ENCODE measurements around the gene MTHFD2L.
A peak's percentile ranks its signal among the peaks of the same experiment; 100 is the strongest.

The MTHFD2L gene

DNA sequence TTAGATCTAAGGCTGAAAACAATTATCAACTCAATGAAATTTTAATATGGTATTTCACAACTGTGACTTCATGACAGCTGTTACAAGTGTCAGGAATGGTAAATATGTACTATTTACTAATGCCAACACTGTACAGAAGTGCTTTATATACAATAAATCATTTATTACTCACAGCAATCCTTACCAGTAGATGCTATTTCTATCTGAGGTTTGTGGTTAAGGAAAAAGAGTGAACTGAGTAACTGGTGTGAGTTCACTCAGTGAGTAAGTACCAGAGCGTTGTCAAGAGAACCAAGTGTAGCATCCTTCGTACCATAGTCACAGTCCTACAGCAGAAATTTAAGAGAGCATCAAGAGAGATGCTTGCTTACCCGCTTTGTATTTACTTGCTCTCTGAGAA is 23.3 kb downstream of the MTHFD2L start:
- TF ChIP-seq, protein P1, sequence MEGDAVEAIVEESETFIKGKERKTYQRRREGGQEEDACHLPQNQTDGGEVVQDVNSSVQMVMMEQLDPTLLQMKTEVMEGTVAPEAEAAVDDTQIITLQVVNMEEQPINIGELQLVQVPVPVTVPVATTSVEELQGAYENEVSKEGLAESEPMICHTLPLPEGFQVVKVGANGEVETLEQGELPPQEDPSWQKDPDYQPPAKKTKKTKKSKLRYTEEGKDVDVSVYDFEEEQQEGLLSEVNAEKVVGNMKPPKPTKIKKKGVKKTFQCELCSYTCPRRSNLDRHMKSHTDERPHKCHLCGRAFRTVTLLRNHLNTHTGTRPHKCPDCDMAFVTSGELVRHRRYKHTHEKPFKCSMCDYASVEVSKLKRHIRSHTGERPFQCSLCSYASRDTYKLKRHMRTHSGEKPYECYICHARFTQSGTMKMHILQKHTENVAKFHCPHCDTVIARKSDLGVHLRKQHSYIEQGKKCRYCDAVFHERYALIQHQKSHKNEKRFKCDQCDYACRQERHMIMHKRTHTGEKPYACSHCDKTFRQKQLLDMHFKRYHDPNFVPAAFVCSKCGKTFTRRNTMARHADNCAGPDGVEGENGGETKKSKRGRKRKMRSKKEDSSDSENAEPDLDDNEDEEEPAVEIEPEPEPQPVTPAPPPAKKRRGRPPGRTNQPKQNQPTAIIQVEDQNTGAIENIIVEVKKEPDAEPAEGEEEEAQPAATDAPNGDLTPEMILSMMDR (IDR thresholded peaks at IDR 0.05; ENCODE audit: insufficient read depth, low read length, poor library complexity, severe bottlenecking), result no peak
- no peak for TF ChIP-seq EZH2phosphoT487 (conservative IDR thresholded peaks at IDR 0.05; ENCODE audit: low read length)
- no peak overlapping the region for H3K27ac ChIP-seq (ENCODE audit: low read depth, low read length)

GRCh38 chr4:74188912-74189311 is 31.0 kb downstream of the MTHFD2L start:
- Histone ChIP-seq H3K27ac (ENCODE audit: low read depth, low read length) (no peak overlapping the region), H4K20me1 (ENCODE audit: low read depth, low read length) (no peaks in the 10 kb centered on the region), H3K27me3 (ENCODE audit: low read length) (no peaks in the 10 kb centered on the region), H3F3A (ENCODE audit: insufficient read depth) (no peaks in the 10 kb centered on the region), H3K9ac (ENCODE audit: low read length) (no peak overlapping the region), H3K4me3 (ENCODE audit: insufficient read depth, low read length, poor library complexity, severe bottlenecking) (no peak overlapping the region), H3K9me3 (ENCODE audit: insufficient read depth, low read length) (no peaks in the 10 kb centered on the region), H3K79me2 (ENCODE audit: insufficient read depth, low read length) (no peaks in the 10 kb centered on the region), H2AFZ (ENCODE audit: low read depth, low read length, severe bottlenecking) (no peak overlapping the region), H3K9me2 (replicated peaks; ENCODE audit: insufficient read depth, low read length) (no peaks in the 10 kb centered on the region), H3K36me3 (ENCODE audit: low read length) (no peaks in the 10 kb centered on the region), H3K4me2 (ENCODE audit: low read depth, low read length, poor library complexity, severe bottlenecking) (no peak overlapping the region)
- TF ChIP-seq, protein P1 (IDR thresholded peaks at IDR 0.05; ENCODE audit: insufficient read depth, low read length, poor library complexity, severe bottlenecking), result no peak
- no peak for TF ChIP-seq EZH2phosphoT487 (conservative IDR thresholded peaks at IDR 0.05; ENCODE audit: low read length)

More for the DNA sequence above, 23.3 kb downstream of the MTHFD2L start:
- Histone ChIP-seq H3K9me2 (replicated peaks; ENCODE audit: insufficient read depth, low read length) (no peaks in the 10 kb centered on the region), H3K79me2 (ENCODE audit: insufficient read depth, low read length) (no peaks in the 10 kb centered on the region), H2AFZ (ENCODE audit: low read depth, low read length, severe bottlenecking) (no peak overlapping the region), H3K36me3 (ENCODE audit: low read length) (no peaks in the 10 kb centered on the region), H3F3A (ENCODE audit: insufficient read depth) (no peaks in the 10 kb centered on the region), H3K27me3 (ENCODE audit: low read length) (no peaks in the 10 kb centered on the region), H4K20me1 (ENCODE audit: low read depth, low read length) (no peaks in the 10 kb centered on the region), H3K9me3 (ENCODE audit: insufficient read depth, low read length) (no peaks in the 10 kb centered on the region), H3K4me2 (ENCODE audit: low read depth, low read length, poor library complexity, severe bottlenecking) (no peak overlapping the region), H3K4me3 (ENCODE audit: insufficient read depth, low read length, poor library complexity, severe bottlenecking) (no peak overlapping the region), H3K9ac (ENCODE audit: low read length) (no peak overlapping the region)

- Histone ChIP-seq H3K27ac (ENCODE audit: low read depth, low read length) (no peak overlapping the region), H3K4me3 (ENCODE audit: insufficient read depth, low read length, poor library complexity, severe bottlenecking) (no peak overlapping the region), H3K27me3 (ENCODE audit: low read length) (no peaks in the 10 kb centered on the region), H2AFZ (ENCODE audit: low read depth, low read length, severe bottlenecking) (no peak overlapping the region), H3K79me2 (ENCODE audit: insufficient read depth, low read length) (no peaks in the 10 kb centered on the region), H4K20me1 (ENCODE audit: low read depth, low read length) (no peaks in the 10 kb centered on the region), H3K9me3 (ENCODE audit: insufficient read depth, low read length) (no peaks in the 10 kb centered on the region), H3K36me3 (ENCODE audit: low read length) (no peaks in the 10 kb centered on the region), H3K9ac (ENCODE audit: low read length) (no peak overlapping the region), H3F3A (ENCODE audit: insufficient read depth) (no peaks in the 10 kb centered on the region), H3K9me2 (replicated peaks; ENCODE audit: insufficient read depth, low read length) (no peaks in the 10 kb centered on the region), H3K4me2 (ENCODE audit: low read depth, low read length, poor library complexity, severe bottlenecking) (no peak overlapping the region)
- no peak for TF ChIP-seq EZH2phosphoT487 (conservative IDR thresholded peaks at IDR 0.05; ENCODE audit: low read length)
- TF ChIP-seq, protein P1 (IDR thresholded peaks at IDR 0.05; ENCODE audit: insufficient read depth, low read length, poor library complexity, severe bottlenecking), result peak; percentile 27
Measured at GRCh38 chr4:74189331-74190043, 31.6 kb downstream of the MTHFD2L start.
